ENCODE results near the gene HEPACAM2.

The HEPACAM2 gene

GRCh38 chr7:93146036-93146435 is 80.2 kb downstream of the HEPACAM2 start:
- no peak for DNase-seq

GRCh38 chr7:93145354-93145753 is 80.9 kb downstream of the HEPACAM2 start:
- DNase-seq: no peak

- no peak for DNase-seq
Observed at GRCh38 chr7:93142127-93142526, 84.1 kb downstream of the HEPACAM2 start.

GRCh38 chr7:93140582-93141191 is 85.6 kb downstream of the HEPACAM2 start:
- no peak for DNase-seq

GRCh38 chr7:93138576-93138975 is 87.7 kb downstream of the HEPACAM2 start:
- no peak for DNase-seq

Data from COR-L47 (cell line).